Central memory CD8-positive, alpha-beta T cell (primary cell): ENCODE data around the gene UBD.

Source experiments
- ATAC-seq: fragments of 150-1000 bp; cut with Tn5 transposase; replicated peaks from 2 replicates; pipeline ENCODE4 v1.10.0; 2022; ENCODE audit warnings: mild to moderate bottlenecking, moderate FRiP score, moderate number of reproducible peaks; ENCODE audit not compliant: poor library complexity, severe bottlenecking; ENCODE audit errors: extremely low read depth
- DNase-seq, 2 donors: peaks; one replicate each; pipeline ENCODE4 v3.0.0; 2021; ENCODE audit warnings: low spot score in 2 of 2
- H3K27ac Mint-ChIP-seq: one replicate; pipeline ENCODE4 v1.8.0; 2022; ENCODE audit warnings: low read depth, mild to moderate bottlenecking, moderate library complexity, mixed read lengths
- H3K27me3 Mint-ChIP-seq: one replicate; pipeline ENCODE4 v1.8.0; 2022; ENCODE audit warnings: mixed read lengths
- H3K36me3 Mint-ChIP-seq: one replicate; pipeline ENCODE4 v1.8.0; 2022; ENCODE audit warnings: mild to moderate bottlenecking, moderate library complexity, mixed read lengths; ENCODE audit not compliant: insufficient read depth
- H3K4me1 Mint-ChIP-seq: one replicate; pipeline ENCODE4 v1.8.0; 2022; ENCODE audit warnings: mixed read lengths
- H3K4me3 Mint-ChIP-seq: one replicate; pipeline ENCODE4 v1.8.0; 2022; ENCODE audit warnings: mild to moderate bottlenecking, moderate library complexity, mixed read lengths
- H3K9me3 Mint-ChIP-seq: one replicate; pipeline ENCODE4 v1.8.0; 2022; ENCODE audit warnings: mixed read lengths

The UBD gene

GRCh38 chr6:29584821-29585220 is 25.3 kb upstream of the UBD start, which contains the start of gene OR2H2:
TSS of gene OR2H2 (plus strand) at chr6:29585121. CDS start at chr6:29587945, 2,824 bp downstream.
- no peaks in the 10 kb centered on the region for H3K4me1 Mint-ChIP-seq
- no peak for DNase-seq
- H3K9me3 Mint-ChIP-seq: no peaks in the 10 kb centered on the region
- ATAC-seq: no peak
- peaks cover 3% of the 10 kb centered on the region for H3K36me3 Mint-ChIP-seq
- H3K27ac Mint-ChIP-seq: no peak within 1 kb of the TSS
- no peak within 1 kb of the TSS for H3K4me3 Mint-ChIP-seq
- H3K27me3 Mint-ChIP-seq: peaks cover 80% of the 10 kb centered on the region

- Mint-ChIP-seq H3K27ac (no peak overlapping the region), H3K4me1 (no peaks in the 10 kb centered on the region), H3K27me3 (peaks cover 71% of the 10 kb centered on the region), H3K9me3 (no peaks in the 10 kb centered on the region), H3K4me3 (no peak overlapping the region), H3K36me3 (peaks cover 3% of the 10 kb centered on the region)
- ATAC-seq (no peak), DNase-seq (no peak)
These were observed 18.0 kb upstream of the UBD start for GRCh38 chr6:29577544-29577943.

- ATAC-seq: no peak
These were observed 16.5 kb upstream of the UBD start for GRCh38 chr6:29576056-29576455.

GRCh38 chr6:29567991-29568390 is 8.5 kb upstream of the UBD start:
- H3K9me3 Mint-ChIP-seq: no peaks in the 10 kb centered on the region
- H3K36me3 Mint-ChIP-seq: no peaks in the 10 kb centered on the region
- H3K27ac Mint-ChIP-seq: no peak overlapping the region
- peaks cover 77% of the 10 kb centered on the region for H3K27me3 Mint-ChIP-seq
- DNase-seq (no peak), ATAC-seq (no peak)
- no peak overlapping the region for H3K4me3 Mint-ChIP-seq
- peaks cover 6% of the 10 kb centered on the region for H3K4me1 Mint-ChIP-seq

More at GRCh38 chr6:29576056-29576455, 16.5 kb upstream of the UBD start:
- H3K4me1 Mint-ChIP-seq: no peaks in the 10 kb centered on the region
- DNase-seq: no peak
- H3K4me3 Mint-ChIP-seq: no peak overlapping the region
- H3K36me3 Mint-ChIP-seq: peaks cover under 1% of the 10 kb centered on the region
- no peak overlapping the region for H3K27ac Mint-ChIP-seq
- H3K9me3 Mint-ChIP-seq: no peaks in the 10 kb centered on the region
- H3K27me3 Mint-ChIP-seq: peaks cover 81% of the 10 kb centered on the region

- peaks cover 7% of the 10 kb centered on the region for H3K4me1 Mint-ChIP-seq
- H3K9me3 Mint-ChIP-seq: no peaks in the 10 kb centered on the region
- H3K27me3 Mint-ChIP-seq: peaks cover 81% of the 10 kb centered on the region
- H3K4me3 Mint-ChIP-seq: no peak overlapping the region
- no peak for ATAC-seq
- no peaks in the 10 kb centered on the region for H3K36me3 Mint-ChIP-seq
- no peak overlapping the region for H3K27ac Mint-ChIP-seq
- DNase-seq: no peak
These were observed 8.0 kb upstream of the UBD start for GRCh38 chr6:29567541-29567940.

GRCh38 chr6:29566856-29567255 is 7.3 kb upstream of the UBD start:
- Mint-ChIP-seq H3K27me3 (peaks cover 81% of the 10 kb centered on the region), H3K4me3 (no peak overlapping the region), H3K9me3 (no peaks in the 10 kb centered on the region), H3K27ac (no peak overlapping the region), H3K36me3 (no peaks in the 10 kb centered on the region), H3K4me1 (peaks cover 7% of the 10 kb centered on the region)
- DNase-seq (no peak), ATAC-seq (no peak)

GRCh38 chr6:29564875-29565274 is 5.3 kb upstream of the UBD start:
- Mint-ChIP-seq H3K4me1 (peaks cover 7% of the 10 kb centered on the region), H3K4me3 (no peak overlapping the region), H3K9me3 (no peaks in the 10 kb centered on the region), H3K36me3 (no peaks in the 10 kb centered on the region), H3K27me3 (peaks cover 81% of the 10 kb centered on the region), H3K27ac (no peak overlapping the region)
- ATAC-seq: no peak
- DNase-seq: no peak

GRCh38 chr6:29563435-29563965 is 4.0 kb upstream of the UBD start:
- H3K9me3 Mint-ChIP-seq: no peaks in the 10 kb centered on the region
- no peak overlapping the region for H3K27ac Mint-ChIP-seq
- H3K36me3 Mint-ChIP-seq: no peaks in the 10 kb centered on the region
- ATAC-seq (no peak), DNase-seq (no peak)
- no peak overlapping the region for H3K4me3 Mint-ChIP-seq
- H3K4me1 Mint-ChIP-seq: peaks cover 7% of the 10 kb centered on the region
- H3K27me3 Mint-ChIP-seq: peaks cover 92% of the 10 kb centered on the region

- ATAC-seq (no peak), DNase-seq (no peak)
- H3K36me3 Mint-ChIP-seq: no peaks in the 10 kb centered on the region
- H3K27me3 Mint-ChIP-seq: peaks cover 89% of the 10 kb centered on the region
- H3K4me3 Mint-ChIP-seq: no peak overlapping the region
- no peaks in the 10 kb centered on the region for H3K9me3 Mint-ChIP-seq
- H3K4me1 Mint-ChIP-seq: peaks cover 7% of the 10 kb centered on the region
- no peak overlapping the region for H3K27ac Mint-ChIP-seq
These were observed 2.2 kb upstream of the UBD start for GRCh38 chr6:29561606-29562181.

- H3K9me3 Mint-ChIP-seq: no peaks in the 10 kb centered on the region
- H3K27me3 Mint-ChIP-seq: peaks cover 89% of the 10 kb centered on the region
- no peak overlapping the region for H3K27ac Mint-ChIP-seq
- no peak overlapping the region for H3K4me3 Mint-ChIP-seq
- H3K4me1 Mint-ChIP-seq: peaks cover 7% of the 10 kb centered on the region
- ATAC-seq: no peak
- H3K36me3 Mint-ChIP-seq: no peaks in the 10 kb centered on the region
- no peak for DNase-seq
These were observed 1.6 kb upstream of the UBD start for GRCh38 chr6:29561091-29561490.

- no peak for ATAC-seq
- H3K27ac Mint-ChIP-seq: no peak overlapping the region
- H3K4me3 Mint-ChIP-seq: no peak overlapping the region
- no peaks in the 10 kb centered on the region for H3K36me3 Mint-ChIP-seq
- H3K9me3 Mint-ChIP-seq: no peaks in the 10 kb centered on the region
- no peak for DNase-seq
- peaks cover 11% of the 10 kb centered on the region for H3K4me1 Mint-ChIP-seq
- peaks cover 97% of the 10 kb centered on the region for H3K27me3 Mint-ChIP-seq
These were observed 973 bp downstream of the UBD start for GRCh38 chr6:29558439-29559079.

- H3K27ac Mint-ChIP-seq: no peak overlapping the region
- no peak overlapping the region for H3K4me3 Mint-ChIP-seq
- H3K4me1 Mint-ChIP-seq: peaks cover 14% of the 10 kb centered on the region
- H3K36me3 Mint-ChIP-seq: peaks cover 1% of the 10 kb centered on the region
- H3K9me3 Mint-ChIP-seq: no peaks in the 10 kb centered on the region
- no peak for ATAC-seq
- DNase-seq: no peak
- peaks cover 94% of the 10 kb centered on the region for H3K27me3 Mint-ChIP-seq
These were observed 2.2 kb downstream of the UBD start for GRCh38 chr6:29557320-29557719.

GRCh38 chr6:29554764-29555163 is 4.8 kb downstream of the UBD start:
- H3K9me3 Mint-ChIP-seq: no peaks in the 10 kb centered on the region
- peaks cover 81% of the 10 kb centered on the region for H3K27me3 Mint-ChIP-seq
- peaks cover 14% of the 10 kb centered on the region for H3K4me1 Mint-ChIP-seq
- DNase-seq: no peak
- H3K36me3 Mint-ChIP-seq: peaks cover 1% of the 10 kb centered on the region
- no peak overlapping the region for H3K4me3 Mint-ChIP-seq
- ATAC-seq: no peak
- no peak overlapping the region for H3K27ac Mint-ChIP-seq
